ENCODE measurements around the gene MAGED2.
"Not testable (repeated sequence)": the region's sequence is repeated elsewhere in the genome, so short reads cannot be mapped to it uniquely, and the experiment has no call there.

Gene MAGED2

DNA sequence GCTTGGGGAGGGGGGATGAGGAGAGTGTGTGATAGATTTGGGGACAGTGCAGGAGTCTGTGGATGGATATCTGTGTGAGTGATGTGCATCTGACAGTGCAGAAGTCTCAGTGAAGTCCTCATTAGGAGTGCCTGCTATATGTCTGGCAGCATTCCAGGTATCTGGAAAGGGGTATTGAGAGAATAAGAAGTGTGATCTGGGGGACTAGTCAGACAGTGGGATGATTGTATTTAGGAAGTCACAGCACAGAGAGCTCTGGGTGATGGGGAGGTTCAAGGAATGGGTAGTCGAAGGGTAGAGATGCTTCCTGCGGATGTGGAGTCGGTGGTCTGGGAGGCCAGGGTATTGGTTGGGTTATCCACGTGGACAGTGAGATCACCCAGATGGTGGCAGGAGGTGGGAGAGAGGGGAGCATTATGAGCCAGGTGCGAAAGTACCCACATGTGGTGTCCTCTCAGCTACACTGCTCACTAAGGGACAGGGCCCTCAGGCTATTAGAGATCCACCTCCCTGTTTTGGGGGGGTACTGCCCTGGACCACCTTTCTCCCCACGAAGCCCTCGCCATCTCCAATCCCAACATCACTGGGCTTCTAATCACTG, 9.8 kb downstream of the MAGED2 start:
- no peak for DNase-seq (ENCODE audit: low read depth in 4 of 4, low spot score in 1 of 4)

GRCh38 chrX:54818221-54818620, 10.7 kb downstream of the MAGED2 start:
- DNase-seq (ENCODE audit: low read depth in 4 of 4, low spot score in 1 of 4) = no peak

GRCh38 chrX:54819201-54819600, 11.7 kb downstream of the MAGED2 start:
- DNase-seq (ENCODE audit: low read depth in 4 of 4, low spot score in 1 of 4) = no peak

- no peak for DNase-seq (ENCODE audit: low read depth in 4 of 4, low spot score in 1 of 4)
Measured at GRCh38 chrX:54820737-54821136, 13.2 kb downstream of the MAGED2 start.

GRCh38 chrX:54821310-54821709, 13.8 kb downstream of the MAGED2 start:
- DNase-seq (ENCODE audit: low read depth in 4 of 4, low spot score in 1 of 4) = no peak

GRCh38 chrX:54824195-54824594, 16.6 kb downstream of the MAGED2 start:
- no peak for DNase-seq (ENCODE audit: low read depth in 4 of 4, low spot score in 1 of 4)

DNA sequence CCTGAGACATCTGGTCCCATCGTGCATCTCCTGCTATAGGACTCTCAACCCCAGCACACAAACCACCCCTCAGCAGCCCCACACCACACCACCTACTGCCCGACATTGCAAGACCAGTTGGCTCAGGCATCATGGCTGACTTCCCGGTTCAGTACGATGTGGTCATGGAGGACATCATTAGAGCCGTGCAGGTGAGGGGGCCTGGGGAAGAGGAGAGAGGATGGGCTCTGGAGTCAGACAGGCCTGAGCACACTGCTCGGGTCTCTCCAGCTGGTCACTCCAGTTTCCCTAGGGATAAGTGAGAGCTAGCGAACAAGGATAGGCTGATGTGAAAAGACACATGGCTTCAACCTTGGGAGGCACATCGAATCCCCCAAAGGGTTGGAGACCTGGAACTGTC, 17.2 kb downstream of the MAGED2 start:
- no peak for DNase-seq (ENCODE audit: low read depth in 4 of 4, low spot score in 1 of 4)

DNA sequence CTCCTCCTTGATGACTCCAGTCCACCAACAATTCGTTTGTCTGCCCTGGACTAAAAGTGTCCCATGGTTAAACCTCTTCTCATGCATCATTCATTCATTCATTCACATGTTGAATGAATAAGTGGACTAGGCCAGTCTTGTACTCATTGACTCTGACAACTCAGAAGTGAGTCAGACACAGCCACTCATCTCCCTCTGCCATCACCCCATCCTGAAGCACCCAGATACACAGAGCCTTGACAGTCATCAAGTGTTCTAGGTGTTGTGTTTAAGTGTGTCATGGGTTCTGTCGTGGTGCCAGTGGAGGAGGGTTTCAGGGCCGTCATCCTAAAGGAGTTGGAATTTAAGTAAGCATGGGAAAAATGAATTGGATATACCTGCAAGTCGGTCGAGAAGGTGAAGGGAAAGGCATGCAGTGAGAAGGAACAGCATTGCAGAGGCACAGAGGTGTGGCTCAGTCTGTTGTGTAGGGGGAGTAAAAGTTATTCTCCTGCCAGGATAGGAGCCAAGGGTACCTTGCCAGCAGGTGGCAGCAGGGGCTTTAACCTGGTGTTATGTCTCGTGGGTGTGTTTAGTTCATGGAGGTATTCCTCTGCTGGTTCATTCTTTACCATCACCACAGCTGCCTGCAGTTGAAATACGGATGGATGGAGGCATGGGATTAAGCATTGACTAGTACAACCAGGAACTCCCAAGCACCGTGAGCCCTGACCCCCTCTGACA, 18.3 kb downstream of the MAGED2 start:
- no peak for DNase-seq (ENCODE audit: low read depth in 4 of 4, low spot score in 1 of 4)

DNA sequence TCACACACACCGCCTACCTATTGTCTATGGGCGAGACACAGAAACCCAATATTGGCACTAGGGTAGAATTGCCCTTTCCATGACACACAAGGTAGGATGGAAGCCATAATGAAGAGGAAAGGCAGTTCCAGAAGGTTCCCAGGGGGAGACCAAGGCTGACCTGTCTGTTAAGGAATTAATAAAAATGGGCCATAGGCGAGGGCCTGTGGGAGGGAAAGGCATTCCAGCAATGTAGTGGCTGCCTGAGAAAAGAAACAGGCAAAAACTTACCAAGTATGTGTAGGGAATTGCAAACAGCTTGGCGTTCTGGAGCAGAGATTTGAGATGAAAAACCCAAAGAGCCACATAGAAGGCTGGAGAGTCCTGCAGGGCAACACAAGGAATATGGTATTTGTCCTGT, 19.1 kb downstream of the MAGED2 start:
- DNase-seq (ENCODE audit: low read depth in 4 of 4, low spot score in 1 of 4) = no peak

- DNase-seq (ENCODE audit: low read depth in 4 of 4, low spot score in 1 of 4) = no peak
Measured at GRCh38 chrX:54838583-54838982, 31.0 kb downstream of the MAGED2 start.

DNA sequence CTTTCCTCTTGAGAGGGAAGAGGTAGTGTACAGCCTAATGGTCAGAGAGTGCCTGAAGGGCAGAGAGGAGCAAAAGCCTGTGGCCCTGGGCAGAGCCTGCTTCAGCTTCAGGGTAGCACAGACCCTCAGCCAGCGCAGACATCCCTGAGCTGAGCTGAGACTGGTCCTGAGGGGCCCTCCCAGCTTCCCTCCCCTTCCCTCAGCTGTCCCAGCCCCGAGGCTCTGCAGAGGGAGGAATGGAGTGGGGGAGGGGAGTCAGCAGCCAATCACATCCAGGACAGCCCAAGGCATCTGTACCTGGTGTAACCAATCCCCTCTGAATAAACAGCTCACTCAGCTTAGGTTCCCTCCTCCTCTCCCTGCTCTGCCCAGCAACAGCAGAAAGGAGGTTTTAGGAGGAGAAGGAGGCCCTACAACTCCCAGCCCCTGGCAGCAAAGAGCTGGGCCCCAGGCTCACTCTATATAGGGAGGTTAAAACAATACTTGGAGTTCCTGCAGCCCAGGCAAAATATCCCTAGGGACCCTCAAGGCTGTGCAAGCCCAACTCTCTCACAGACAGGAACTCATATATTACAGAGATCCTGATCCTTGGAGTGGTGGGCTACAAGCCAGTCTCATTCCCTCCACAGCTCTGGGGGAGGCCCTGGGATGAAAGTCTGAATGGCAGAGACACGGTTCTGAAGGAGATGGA, 33.8 kb downstream of the MAGED2 start:
- not testable (repeated sequence) for DNase-seq (ENCODE audit: low read depth in 4 of 4, low spot score in 1 of 4)

- DNase-seq (ENCODE audit: low read depth in 4 of 4, low spot score in 1 of 4) = no peak
Measured at GRCh38 chrX:54842607-54843006, 35.1 kb downstream of the MAGED2 start.

GRCh38 chrX:54843050-54843449, 35.5 kb downstream of the MAGED2 start:
- DNase-seq (ENCODE audit: low read depth in 4 of 4, low spot score in 1 of 4) = no peak

DNA sequence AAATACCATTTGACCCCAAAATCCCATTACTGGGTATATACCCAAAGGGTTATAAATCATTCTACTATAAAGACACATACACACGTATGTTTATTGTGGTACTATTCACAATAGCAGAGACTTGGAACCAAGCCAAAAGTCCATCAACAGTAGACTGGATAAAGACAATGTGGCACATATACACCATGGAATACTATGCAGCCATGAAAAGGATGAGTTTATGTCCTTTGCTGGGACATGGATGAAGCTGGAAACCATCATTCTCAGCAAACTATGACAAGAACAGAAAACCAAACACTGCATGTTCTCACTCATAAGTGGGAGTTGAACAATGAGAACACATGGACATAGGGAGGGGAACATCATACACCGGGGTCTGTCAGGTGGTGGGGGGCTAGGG, 40.2 kb downstream of the MAGED2 start:
- not testable (repeated sequence) for DNase-seq (ENCODE audit: low read depth in 4 of 4, low spot score in 1 of 4)

DNA sequence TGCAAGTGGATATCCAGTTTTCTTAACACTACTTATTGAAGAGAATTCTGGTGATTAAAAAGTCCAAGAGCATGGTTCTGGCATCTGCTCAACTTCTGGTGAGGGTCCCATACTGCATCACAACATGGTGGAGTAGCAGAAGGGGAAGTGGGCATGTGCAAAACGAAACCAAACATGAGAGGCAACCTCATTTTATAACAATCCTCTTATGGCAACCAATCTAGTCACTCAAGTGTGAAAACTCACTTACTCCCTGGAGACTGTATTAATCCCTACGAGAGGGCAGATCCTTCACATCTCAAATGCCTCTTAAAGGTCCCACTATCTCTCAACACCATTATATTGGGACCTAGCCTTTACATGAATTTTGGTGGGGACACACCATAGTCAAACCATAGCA, 57.7 kb downstream of the MAGED2 start:
- no peak for DNase-seq (ENCODE audit: low read depth in 4 of 4, low spot score in 1 of 4)
